Tibial nerve (tissue), 4 donors: ENCODE measurements around the gene TMEM218.

Experiments used
- EP300 ChIP-seq, 2 donors: sonication (generic); formaldehyde crosslinking; IDR thresholded peaks; one replicate each; pipeline ENCODE4 v1.6.1; 2017; ENCODE audit warnings: antibody characterized with exemption in 2 of 2, mild to moderate bottlenecking in 1 of 2
- TF ChIP-seq, protein P1 (sequence below), 5 experiments: fragments of 200-600 bp in 3 of 5; fragments of 450-650 bp in 2 of 5; sonication (generic) in 3 of 5; IDR thresholded peaks; one replicate each; pipeline ENCODE4 v1.5.1; 2016 to 2019; ENCODE audit warnings: antibody characterized with exemption in 5 of 5, mild to moderate bottlenecking in 3 of 5, moderate library complexity in 2 of 5

DNA sequence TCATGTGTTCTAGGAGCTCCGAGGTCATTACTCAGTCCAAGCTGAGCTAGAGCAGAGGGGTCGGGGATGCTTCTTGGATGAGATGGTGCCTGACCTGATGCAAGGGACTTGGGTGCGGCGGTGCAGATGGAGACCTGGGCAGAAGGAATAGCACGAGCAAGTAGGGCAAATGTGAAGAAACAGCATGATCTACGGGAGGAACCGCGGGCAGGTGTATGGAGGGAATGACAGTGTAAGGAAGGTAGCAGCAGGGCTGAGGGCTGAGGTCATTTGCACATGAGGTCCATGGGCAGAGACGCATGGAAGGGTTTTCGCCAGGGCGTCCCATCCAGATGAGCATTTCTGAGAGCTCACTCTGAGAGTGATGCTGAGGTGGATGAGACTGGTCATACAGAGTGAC lies 33.4 kb downstream of the TMEM218 start:
- TF ChIP-seq EP300 (IDR thresholded peaks at IDR 0.05), result no peak
- TF ChIP-seq, protein P1, sequence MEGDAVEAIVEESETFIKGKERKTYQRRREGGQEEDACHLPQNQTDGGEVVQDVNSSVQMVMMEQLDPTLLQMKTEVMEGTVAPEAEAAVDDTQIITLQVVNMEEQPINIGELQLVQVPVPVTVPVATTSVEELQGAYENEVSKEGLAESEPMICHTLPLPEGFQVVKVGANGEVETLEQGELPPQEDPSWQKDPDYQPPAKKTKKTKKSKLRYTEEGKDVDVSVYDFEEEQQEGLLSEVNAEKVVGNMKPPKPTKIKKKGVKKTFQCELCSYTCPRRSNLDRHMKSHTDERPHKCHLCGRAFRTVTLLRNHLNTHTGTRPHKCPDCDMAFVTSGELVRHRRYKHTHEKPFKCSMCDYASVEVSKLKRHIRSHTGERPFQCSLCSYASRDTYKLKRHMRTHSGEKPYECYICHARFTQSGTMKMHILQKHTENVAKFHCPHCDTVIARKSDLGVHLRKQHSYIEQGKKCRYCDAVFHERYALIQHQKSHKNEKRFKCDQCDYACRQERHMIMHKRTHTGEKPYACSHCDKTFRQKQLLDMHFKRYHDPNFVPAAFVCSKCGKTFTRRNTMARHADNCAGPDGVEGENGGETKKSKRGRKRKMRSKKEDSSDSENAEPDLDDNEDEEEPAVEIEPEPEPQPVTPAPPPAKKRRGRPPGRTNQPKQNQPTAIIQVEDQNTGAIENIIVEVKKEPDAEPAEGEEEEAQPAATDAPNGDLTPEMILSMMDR (IDR thresholded peaks at IDR 0.05), result no peak
